MCF 10A (cell line): ENCODE results near the gene IL1RL2. TPM values are rescaled to one million over a fixed set of nuclear protein-coding genes. Genes with fewer than 3 reads are reported as not detected.

Source experiments
- BruUV-seq: library from RNA; stranded (reverse); fragments of 400-500 nt; replicated peaks from 2 replicates; lab custom pipeline; 2021; lab: Mats Ljungman, UMichigan
- CTCF ChIA-PET: fragments of 300-600 bp; sonication (Branson Sonifier 250); formaldehyde crosslinking; extraction: SDS; loops from one replicate; lab custom pipeline; 2021; ENCODE audit warnings: antibody characterized with exemption, inconsistent platforms; lab: Yijun Ruan, JAX
- POLR2A ChIA-PET: fragments of 300-600, 350-650 bp; sonication (Branson Sonifier 250); formaldehyde crosslinking; extraction: SDS; loops from one replicate; lab custom pipeline; 2020; ENCODE audit warnings: antibody characterized with exemption, inconsistent platforms; lab: Yijun Ruan, JAX
- DNase-seq: peaks from one replicate; pipeline ENCODE4 v3.0.0-alpha.2; 2018; ENCODE audit not compliant: unreplicated experiment
- H3K27ac Mint-ChIP-seq: one replicate; pipeline ENCODE4 v1.8.0; 2022; ENCODE audit warnings: mild to moderate bottlenecking, low read depth, mixed read lengths; ENCODE audit not compliant: unreplicated experiment
- H3K27me3 Mint-ChIP-seq: one replicate; pipeline ENCODE4 v1.8.0; 2022; ENCODE audit warnings: mixed read lengths; ENCODE audit not compliant: insufficient read depth, unreplicated experiment
- H3K36me3 Mint-ChIP-seq: one replicate; pipeline ENCODE4 v1.8.0; 2022; ENCODE audit warnings: mild to moderate bottlenecking, moderate library complexity, mixed read lengths; ENCODE audit not compliant: insufficient read depth, unreplicated experiment
- H3K4me1 Mint-ChIP-seq: one replicate; pipeline ENCODE4 v1.8.0; 2022; ENCODE audit warnings: mixed read lengths; ENCODE audit not compliant: insufficient read depth, unreplicated experiment
- H3K4me3 Mint-ChIP-seq: one replicate; pipeline ENCODE4 v1.8.0; 2022; ENCODE audit warnings: mild to moderate bottlenecking, moderate library complexity, mixed read lengths; ENCODE audit not compliant: unreplicated experiment
- H3K9me3 Mint-ChIP-seq: one replicate; pipeline ENCODE4 v1.8.0; 2022; ENCODE audit warnings: mixed read lengths; ENCODE audit not compliant: unreplicated experiment
- intact Hi-C: fragments of 100-400 bp; cut with micrococcal nuclease; formaldehyde crosslinking; loops from 2 replicates; pipeline ENCODE4 v1.14.1; 2022
- total RNA-seq: library from RNA; stranded (reverse); gene quantifications from 2 replicates; pipeline ENCODE4 v1.2.3, GENCODE V29; 2022
- TF ChIP-seq, protein P1 (sequence below): fragments of 200-600 bp; IDR thresholded peaks from one replicate; pipeline ENCODE4 v1.8.0; 2022; ENCODE audit warnings: antibody characterized with exemption, mild to moderate bottlenecking; ENCODE audit not compliant: unreplicated experiment

The IL1RL2 gene
- total RNA-seq, 1 experiment from 2014 or later = not detected

- H3K27me3 Mint-ChIP-seq = no peaks in the 10 kb centered on the region
- no peak overlapping the region for H3K4me3 Mint-ChIP-seq
- TF ChIP-seq, protein P1, sequence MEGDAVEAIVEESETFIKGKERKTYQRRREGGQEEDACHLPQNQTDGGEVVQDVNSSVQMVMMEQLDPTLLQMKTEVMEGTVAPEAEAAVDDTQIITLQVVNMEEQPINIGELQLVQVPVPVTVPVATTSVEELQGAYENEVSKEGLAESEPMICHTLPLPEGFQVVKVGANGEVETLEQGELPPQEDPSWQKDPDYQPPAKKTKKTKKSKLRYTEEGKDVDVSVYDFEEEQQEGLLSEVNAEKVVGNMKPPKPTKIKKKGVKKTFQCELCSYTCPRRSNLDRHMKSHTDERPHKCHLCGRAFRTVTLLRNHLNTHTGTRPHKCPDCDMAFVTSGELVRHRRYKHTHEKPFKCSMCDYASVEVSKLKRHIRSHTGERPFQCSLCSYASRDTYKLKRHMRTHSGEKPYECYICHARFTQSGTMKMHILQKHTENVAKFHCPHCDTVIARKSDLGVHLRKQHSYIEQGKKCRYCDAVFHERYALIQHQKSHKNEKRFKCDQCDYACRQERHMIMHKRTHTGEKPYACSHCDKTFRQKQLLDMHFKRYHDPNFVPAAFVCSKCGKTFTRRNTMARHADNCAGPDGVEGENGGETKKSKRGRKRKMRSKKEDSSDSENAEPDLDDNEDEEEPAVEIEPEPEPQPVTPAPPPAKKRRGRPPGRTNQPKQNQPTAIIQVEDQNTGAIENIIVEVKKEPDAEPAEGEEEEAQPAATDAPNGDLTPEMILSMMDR = no peak
- POLR2A ChIA-PET = no interaction called here
- DNase-seq = no peak
- H3K36me3 Mint-ChIP-seq = no peaks in the 10 kb centered on the region
- peaks cover 22% of the 10 kb centered on the region for H3K4me1 Mint-ChIP-seq
- BruUV-seq = no TSS peak
- CTCF ChIA-PET = interaction anchor here (0.5 to 6.9 kb wide), 11 partner anchors 11 to 226 kb away, joined by 3 to 40 read pairs (median 6); no protein-coding TSS in a partner anchor
- intact Hi-C loops = no loop called here
- no peaks in the 10 kb centered on the region for H3K9me3 Mint-ChIP-seq
- H3K27ac Mint-ChIP-seq = no peak overlapping the region
These were observed 46.5 kb downstream of the IL1RL2 start for GRCh38 chr2:102233132-102233884.

- no peaks in the 10 kb centered on the region for H3K36me3 Mint-ChIP-seq
- DNase-seq = no peak
- H3K4me3 Mint-ChIP-seq = no peak overlapping the region
- peaks cover 5% of the 10 kb centered on the region for H3K4me1 Mint-ChIP-seq
- H3K9me3 Mint-ChIP-seq = no peaks in the 10 kb centered on the region
- no TSS peak for BruUV-seq
- intact Hi-C loops = no loop called here
- POLR2A ChIA-PET = interaction anchor here (0.7 kb wide), 1 partner anchor 184 kb away, joined by 4 read pairs; no protein-coding TSS in a partner anchor
- CTCF ChIA-PET = interaction anchor here (0.5 to 6.9 kb wide), 13 partner anchors 35 to 916 kb away, joined by 3 to 40 read pairs (median 3); partner anchors contain the start of gene IL18R1
- no peak overlapping the region for H3K27ac Mint-ChIP-seq
- TF ChIP-seq, protein P1 = no peak
- no peaks in the 10 kb centered on the region for H3K27me3 Mint-ChIP-seq
These were observed 48.2 kb downstream of the IL1RL2 start for GRCh38 chr2:102235042-102235473.

DNA sequence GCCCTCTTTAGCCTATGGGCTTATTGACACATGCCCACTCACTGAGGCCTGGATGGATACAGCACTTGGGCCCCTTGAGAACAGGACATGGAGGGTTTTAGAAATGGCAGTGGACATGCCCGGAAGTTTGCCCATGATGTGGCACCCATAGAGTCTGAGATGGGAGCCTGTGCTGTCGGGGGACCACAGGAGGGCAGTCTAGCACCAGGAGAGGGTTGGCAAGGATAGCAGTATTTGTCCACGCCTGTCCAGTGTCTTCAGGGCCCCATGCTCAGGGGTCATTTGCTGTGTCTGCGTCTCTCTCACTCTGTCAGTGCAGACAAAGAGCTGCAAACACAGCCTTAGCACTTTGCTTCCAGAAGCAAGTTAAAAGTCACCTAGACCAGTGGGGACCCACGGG lies 48.7 kb downstream of the IL1RL2 start:
- Mint-ChIP-seq H3K4me3 (no peak overlapping the region), H3K9me3 (no peaks in the 10 kb centered on the region), H3K36me3 (no peaks in the 10 kb centered on the region), H3K27ac (no peak overlapping the region), H3K27me3 (no peaks in the 10 kb centered on the region), H3K4me1 (peaks cover 5% of the 10 kb centered on the region)
- BruUV-seq = no TSS peak
- intact Hi-C loops = no loop called here
- TF ChIP-seq, protein P1 = peak; percentile 24
- CTCF ChIA-PET = interaction anchor here (0.5 to 6.9 kb wide), 12 partner anchors 36 to 282 kb away, joined by 3 to 40 read pairs (median 5); partner anchors contain the start of gene IL18R1
- POLR2A ChIA-PET = no interaction called here
- DNase-seq = peak; percentile 44

GRCh38 chr2:102236132-102236531 lies 49.3 kb downstream of the IL1RL2 start:
- ChIA-PET POLR2A (no interaction called here), CTCF (interaction anchor here (0.8 to 6.9 kb wide), 9 partner anchors 52 to 283 kb away, joined by 3 to 40 read pairs (median 3); no protein-coding TSS in a partner anchor)
- no TSS peak for BruUV-seq
- H3K36me3 Mint-ChIP-seq = no peaks in the 10 kb centered on the region
- H3K9me3 Mint-ChIP-seq = no peaks in the 10 kb centered on the region
- H3K27me3 Mint-ChIP-seq = no peaks in the 10 kb centered on the region
- peaks cover 6% of the 10 kb centered on the region for H3K4me1 Mint-ChIP-seq
- no peak overlapping the region for H3K27ac Mint-ChIP-seq
- no peak overlapping the region for H3K4me3 Mint-ChIP-seq
- TF ChIP-seq, protein P1 = no peak
- intact Hi-C loops = no loop called here
- DNase-seq = no peak
